Loucy (cell line): ENCODE measurements around the gene COA7.

Source experiments
- CTCF ChIP-seq: fragments of 200-600 bp; sonication (generic); conservative IDR thresholded peaks from 2 replicates; pipeline ENCODE4 v1.5.1; 2014; ENCODE audit warnings: mild to moderate bottlenecking, antibody characterized with exemption, low read length
- EZH2phosphoT487 ChIP-seq: fragments of 200-600 bp; IDR thresholded peaks from 2 replicates; pipeline ENCODE4 v1.6.1; 2018; ENCODE audit warnings: antibody characterized with exemption, mild to moderate bottlenecking, moderate library complexity, borderline replicate concordance

GRCh38 chr1:52679048-52679447 is 19.1 kb downstream of the COA7 start:
- TF ChIP-seq CTCF (no peak), EZH2phosphoT487 (no peak)
